HG03520 (cell line): Measurements from ENCODE around the gene PCYOX1L.

ENCODE experiments used
- ATAC-seq: cut with Tn5 transposase; IDR thresholded peaks from one replicate; pipeline ENCODE4 v1.9.1; 2021; ENCODE audit warnings: mild to moderate bottlenecking, moderate library complexity; ENCODE audit not compliant: unreplicated experiment

Gene PCYOX1L

GRCh38 chr5:149366169-149366729, 8.4 kb downstream of the PCYOX1L start:
- ATAC-seq: no peak

GRCh38 chr5:149367249-149367971, 9.6 kb downstream of the PCYOX1L start:
- ATAC-seq: peak; percentile 73

- no peak for ATAC-seq
These were observed 10.3 kb downstream of the PCYOX1L start for GRCh38 chr5:149367972-149368645.

DNA sequence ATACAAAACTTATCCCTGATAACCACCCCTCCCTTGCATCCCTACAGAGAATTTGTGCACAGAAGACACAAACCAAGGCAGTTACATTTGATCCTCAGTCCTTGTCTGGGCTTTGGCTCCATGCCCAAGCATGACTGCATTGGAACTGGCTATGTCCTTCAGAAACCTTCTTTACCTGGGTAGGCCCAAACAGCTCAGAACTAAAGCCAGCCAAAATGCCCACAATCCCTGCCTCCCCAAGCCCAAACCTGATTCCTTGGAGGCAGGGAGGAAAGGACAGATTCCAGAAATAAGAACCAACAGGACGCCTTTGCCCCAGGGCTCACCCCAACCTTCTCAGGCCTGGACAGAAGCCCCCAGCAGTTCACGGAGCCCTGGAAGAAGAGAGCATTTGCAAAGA, 13.0 kb downstream of the PCYOX1L start:
- no peak for ATAC-seq

DNA sequence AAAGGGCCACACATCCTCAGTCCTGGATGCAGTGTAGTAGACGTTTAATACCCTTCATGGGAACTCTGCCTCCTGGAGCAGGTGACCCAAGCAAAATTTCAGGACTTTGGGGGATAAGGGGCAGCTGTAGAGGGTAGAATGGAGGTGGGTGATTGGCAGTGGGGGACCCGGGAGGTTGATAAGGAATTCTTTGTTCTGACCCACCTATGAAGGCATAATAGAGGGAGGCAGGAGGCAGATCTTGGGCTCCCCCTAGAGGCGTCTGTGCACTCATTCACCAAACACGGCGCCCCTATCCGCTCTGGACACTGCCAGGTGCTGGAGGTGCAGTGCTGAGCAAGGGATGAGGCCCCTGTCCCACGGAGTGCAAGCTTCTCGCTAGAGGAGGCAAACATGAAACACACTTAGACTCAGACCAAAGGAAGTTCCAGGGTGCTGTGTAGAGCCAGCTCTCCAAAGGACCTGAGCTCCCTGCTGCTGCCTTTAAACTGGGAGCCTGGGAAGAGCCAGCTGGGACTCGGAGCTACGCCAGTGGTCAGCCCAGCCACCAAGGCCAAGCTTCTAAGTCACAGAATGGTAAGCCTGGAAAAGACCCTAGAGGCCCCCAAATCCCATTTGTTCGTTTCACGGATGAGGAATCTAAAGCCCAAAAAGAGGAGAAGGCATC, 13.6 kb downstream of the PCYOX1L start:
- peak; percentile 69 for ATAC-seq

DNA sequence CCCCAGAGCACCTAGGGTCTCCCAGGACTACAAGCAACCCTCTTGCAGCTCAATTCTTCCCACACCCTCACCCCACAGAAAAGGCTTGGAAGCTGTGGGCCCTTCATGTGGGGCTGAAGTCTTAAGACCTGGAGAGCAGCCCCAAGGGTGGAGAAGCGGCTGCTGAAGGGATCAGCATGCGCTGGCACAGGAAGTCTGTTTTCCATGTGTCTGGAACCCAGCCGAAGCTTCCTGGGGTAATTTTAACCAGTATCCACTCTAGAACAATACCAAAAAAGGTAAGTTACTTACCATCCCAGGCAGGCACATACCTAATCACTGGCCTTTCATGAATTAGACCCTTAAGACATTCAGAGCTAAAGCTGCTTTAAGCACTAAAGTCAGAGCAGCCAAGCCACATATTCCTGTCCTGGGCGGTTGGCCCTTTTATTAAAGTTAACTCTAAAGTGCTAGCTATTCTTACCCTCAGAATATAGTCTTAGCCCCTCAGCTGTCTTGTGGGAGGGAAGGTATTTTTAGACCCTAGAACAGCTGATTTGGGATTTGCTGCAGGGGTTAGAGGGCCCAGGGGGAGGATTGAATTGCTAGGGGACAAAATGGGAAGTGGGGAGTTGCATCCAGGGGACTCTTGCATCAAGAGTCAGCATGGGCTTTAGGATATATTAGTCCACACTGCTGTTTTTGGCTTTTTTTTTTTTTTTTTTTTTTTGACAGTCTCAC, 14.4 kb downstream of the PCYOX1L start:
- no peak for ATAC-seq

DNA sequence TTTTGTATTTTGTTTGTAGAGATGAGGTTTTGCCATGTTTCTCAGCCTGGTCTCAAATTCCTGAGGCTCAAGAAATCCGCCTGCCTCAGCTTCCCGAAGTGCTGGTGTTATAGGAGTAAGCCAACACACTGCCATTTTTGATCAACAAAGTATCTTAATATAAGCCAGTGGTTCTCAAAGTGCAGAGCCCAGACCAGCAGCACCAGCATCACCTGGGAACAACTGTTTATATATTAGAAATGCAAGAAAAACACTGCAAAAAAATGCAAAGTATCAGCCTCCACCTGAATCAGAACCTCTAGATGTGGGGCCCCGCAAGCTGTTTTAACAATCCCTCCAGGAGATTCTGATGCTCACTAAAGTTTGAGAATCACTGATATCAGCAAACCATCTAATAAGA, 15.1 kb downstream of the PCYOX1L start:
- no peak for ATAC-seq

DNA sequence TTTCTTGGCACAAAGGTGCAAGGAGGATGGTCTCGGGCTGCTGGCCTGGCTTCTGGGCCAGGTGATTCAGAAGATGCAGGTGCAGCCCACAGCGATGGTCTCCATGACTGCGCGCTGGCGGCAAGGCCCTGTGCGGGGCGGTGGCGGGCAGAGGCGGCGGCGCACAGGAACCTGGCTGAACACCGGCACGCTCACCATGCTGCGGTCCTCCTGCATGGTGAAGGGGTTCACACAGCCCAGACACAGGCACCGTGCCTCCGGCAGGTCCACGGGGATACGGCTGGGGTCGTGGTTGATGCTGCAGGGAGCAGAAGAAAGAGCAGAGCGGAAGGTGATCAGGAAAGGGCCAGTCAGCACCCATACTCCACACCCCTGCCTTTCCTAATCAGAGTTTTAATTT, 16.5 kb downstream of the PCYOX1L start:
- ATAC-seq: no peak

GRCh38 chr5:149374801-149375200, 17.0 kb downstream of the PCYOX1L start:
- ATAC-seq: no peak

- ATAC-seq: no peak
These were observed 17.6 kb downstream of the PCYOX1L start for GRCh38 chr5:149375434-149375833.

DNA sequence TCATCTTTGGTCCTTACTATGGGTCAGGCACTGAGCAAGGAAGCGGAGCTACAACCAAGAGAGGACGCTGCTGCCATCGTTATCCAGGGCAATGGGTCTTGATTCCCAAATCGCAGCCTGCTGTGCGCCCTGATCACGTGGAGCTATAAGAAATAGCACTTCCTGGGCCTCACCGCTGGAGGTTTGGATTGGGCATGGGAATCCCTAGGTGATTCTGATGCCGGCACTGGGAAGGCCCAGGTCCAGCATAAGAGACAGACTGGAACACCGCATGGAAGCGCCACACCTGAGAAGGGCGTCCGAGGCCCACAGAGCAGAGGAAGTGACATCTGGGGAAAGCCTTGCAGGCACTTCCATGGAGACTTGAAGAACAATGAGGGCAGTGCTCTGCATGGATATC, 18.3 kb downstream of the PCYOX1L start:
- no peak for ATAC-seq

DNA sequence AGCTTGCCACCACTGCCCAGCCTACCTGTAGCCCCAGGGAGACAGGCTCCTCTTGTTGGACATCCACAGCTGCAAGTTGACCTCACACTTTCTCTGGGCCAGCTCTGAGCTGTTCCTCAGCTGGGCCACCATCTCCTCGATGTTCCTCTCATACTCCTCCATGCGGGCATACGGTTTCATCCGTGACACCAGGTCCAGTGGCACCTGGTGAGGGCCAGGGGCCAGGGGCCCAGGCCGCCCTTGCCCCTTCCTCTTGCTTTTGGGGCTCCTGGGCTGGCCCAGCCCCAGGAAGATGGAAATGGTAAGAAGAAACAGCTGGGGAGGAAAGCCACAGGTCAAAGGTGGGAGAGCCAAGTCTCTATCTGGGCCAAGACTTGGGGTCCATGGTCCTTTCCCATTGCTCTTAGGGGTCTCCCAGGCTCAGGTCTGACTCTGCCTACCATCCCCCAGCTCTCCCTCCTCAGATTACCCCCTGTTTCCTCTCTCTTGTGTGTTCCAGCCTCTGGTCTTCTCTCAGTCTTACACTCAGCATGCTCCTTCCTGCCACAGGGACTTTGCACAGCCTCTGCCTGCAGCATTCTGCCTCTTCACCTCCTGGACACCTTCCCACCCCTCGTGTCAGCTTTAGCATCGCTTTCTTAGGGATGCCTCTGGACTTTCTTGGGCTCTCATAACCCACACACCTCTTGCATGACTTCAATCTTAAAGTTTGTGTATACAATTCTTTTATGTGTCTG, 19.0 kb downstream of the PCYOX1L start:
- ATAC-seq: no peak

- ATAC-seq: no peak
These were observed 20.5 kb downstream of the PCYOX1L start for GRCh38 chr5:149378241-149378820.

DNA sequence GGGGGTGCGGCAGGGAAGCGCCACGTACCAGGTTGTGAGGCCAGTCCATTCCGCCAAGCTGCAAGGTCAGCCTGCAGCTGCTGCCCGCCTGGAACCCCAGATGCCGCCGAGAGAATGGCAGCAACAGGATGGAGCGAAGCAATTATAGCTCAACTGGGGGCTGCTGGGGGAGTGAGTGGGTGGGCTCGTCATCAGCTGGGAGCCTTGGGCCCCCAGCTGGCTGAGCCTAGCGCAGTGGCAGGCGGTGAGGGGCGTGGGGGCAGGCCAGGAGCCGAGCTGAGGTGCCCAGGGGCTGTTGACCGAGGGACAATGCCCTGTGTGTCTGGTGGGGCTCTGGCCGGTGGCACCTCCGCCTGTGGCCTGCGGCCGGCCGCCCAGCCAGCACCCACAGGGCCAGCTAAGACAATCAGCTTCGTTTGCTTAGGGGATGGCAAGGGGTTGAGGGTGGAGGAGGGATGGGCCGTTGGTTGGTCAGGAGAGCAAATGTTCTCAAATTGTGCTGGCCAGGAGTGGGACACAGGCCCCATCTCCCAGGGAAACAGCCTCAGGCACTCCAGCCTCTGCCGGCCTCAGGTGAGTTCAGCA, 21.4 kb downstream of the PCYOX1L start, which contains the start of gene IL17B:
TSS of gene IL17B (minus strand) at position 116 of the 585 bp plus-strand sequence. CDS start at position 49, 67 bp downstream.
- ATAC-seq: no peak

DNA sequence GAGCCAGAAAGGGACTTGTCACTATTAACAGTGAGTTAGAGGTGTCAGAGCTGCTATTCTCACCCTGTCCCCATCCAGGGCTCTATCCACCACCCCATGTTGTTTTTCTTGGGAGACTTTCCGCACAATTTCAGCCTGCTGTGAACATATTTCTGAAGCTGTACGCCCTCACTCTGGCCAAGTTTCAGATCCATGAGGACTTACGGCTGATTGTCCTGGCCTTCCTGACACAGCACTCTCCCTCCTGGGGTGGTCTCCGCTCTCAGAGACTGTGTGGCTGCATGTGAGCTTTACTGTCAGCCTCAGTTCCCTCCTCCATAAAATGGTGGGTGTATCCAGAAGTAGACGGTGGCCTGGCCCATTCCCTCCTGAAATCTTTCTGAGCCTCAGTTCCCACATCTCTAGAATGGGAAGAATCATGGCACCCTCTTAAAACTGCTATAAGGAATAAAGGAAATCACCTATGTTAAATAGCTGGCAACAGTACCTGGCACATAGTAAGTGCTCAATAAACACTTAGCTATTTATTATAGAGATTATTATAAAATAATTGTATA, 22.1 kb downstream of the PCYOX1L start:
- ATAC-seq: no peak

DNA sequence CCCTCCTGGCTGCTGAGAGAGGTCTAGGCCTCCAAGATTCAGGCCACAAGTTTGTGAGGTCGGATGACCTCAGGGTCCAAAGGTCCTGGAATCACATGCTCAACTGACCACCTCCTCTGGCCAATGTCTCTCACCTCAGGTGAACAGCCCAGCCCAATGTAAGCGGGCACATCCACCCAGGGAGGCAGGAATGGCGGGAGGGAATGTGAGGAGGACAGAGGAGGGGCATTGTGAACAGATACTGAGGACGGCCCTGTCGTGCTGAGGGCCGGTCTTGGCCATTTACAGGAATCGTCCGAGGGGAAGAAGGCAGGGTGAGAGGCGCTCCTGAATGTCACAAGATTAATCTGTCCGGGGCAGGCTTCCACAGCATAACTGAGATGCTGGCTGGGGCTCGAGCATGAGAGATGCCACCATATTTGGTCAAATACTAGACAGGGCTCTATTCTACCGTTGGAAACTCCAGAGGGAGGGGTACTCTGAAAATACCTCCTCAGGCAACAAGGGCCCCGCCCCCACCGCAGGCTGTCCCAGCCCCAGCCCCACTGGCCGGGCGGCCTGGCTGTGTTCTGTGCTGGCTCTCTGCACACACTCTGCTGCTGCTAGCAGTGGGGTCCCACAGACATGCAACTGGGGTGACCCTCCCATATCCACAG, 22.7 kb downstream of the PCYOX1L start:
- no peak for ATAC-seq

DNA sequence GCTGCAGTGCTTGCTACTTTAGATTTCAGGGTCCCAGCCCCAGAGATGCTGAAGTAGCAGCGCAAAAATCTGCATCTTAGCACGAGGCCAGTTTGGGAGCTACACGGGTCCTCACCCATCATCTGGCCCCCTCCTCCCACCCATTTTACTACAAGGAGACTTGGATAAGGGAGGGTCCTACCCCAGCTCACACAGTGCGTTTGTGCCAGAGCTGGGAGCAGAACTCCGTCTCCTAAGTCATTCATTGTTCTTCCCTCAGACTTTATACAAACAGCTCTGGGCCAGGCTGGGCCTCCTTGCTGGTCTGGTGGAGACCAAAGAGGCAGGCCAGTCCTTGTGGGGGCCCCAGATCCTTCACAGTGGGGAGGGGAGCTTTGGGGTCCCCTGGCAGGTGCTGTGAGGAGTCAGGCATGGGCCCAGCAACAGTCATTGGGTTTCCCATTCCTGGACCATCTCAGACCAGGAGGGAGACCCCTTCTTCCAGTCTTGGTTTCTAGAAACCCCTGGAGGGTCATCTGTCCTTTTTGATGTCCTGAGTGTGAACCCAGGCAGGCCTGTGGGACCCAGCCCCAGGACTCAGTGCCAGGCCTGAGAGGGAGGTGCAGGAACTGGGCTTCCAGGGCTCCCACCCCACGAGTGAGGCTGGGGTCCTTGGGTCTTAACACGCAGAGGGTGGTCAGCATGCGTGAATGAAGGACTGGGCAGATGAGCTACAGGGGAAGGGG, 23.6 kb downstream of the PCYOX1L start:
- ATAC-seq: peak; percentile 20

DNA sequence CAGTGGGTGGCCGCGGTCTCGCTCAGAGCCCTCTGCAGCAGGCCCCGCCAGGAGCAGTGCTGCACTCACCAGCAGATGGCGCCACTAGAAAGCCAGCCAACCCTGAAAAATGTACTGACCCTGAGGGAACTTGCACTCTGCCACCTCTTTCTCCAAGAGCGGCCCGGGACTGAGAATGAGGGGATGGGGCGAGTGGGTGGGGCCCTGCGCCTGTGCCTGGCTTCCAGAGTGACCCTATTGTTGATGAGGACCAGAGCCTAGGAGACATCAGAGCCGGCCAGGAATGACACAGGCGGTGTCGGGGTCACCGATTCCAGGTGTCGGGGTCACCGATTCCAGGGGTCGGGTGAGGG, 24.1 kb downstream of the PCYOX1L start:
- ATAC-seq: peak; percentile 81
